ENCODE results near the gene HCAR2.
"Not testable (repeated sequence)": the region's sequence is repeated elsewhere in the genome, so short reads cannot be mapped to it uniquely, and the experiment has no call there.

The HCAR2 gene

DNA sequence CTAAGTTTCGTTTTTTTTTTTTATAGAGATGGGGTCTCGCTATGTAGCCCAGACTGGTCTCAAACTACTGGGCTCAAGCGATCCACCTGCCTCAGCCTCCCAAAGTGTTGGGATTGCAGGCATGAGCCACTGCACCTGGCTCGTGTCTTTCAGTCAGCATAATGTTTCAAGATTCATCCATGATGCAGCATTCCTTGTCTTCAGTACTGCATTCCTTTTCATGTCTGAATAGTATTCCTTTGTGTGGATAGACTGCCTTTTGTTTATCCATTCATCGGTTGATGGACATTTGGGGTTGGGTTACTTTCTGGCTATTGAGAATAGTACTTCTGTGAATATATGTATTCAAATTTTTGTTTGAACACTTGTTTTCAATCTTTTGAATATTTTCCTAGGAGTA, 37.4 kb downstream of the HCAR2 start:
- no peak for DNase-seq
- no peak for ATAC-seq

DNA sequence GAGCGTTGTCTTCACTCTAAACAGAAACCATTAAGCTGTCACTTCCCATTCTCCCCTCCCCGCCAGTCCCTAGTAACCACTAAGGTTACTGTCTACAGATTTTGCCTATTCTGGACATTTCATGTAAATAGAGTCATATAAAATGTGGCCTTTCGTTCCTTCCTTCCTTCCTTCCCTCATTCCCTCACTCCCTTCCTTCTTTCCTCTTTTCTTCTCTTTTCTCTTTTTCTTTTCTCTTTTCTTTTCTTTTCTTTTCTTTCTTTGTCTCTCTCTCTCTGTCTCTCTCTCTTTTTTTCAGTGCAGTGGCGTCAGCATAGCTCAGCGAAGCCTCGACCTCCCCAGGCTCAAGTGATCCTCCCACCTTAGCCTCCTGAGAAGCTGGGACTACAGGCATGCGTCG, 37.8 kb downstream of the HCAR2 start:
- ATAC-seq (no peak), DNase-seq (no peak)

DNA sequence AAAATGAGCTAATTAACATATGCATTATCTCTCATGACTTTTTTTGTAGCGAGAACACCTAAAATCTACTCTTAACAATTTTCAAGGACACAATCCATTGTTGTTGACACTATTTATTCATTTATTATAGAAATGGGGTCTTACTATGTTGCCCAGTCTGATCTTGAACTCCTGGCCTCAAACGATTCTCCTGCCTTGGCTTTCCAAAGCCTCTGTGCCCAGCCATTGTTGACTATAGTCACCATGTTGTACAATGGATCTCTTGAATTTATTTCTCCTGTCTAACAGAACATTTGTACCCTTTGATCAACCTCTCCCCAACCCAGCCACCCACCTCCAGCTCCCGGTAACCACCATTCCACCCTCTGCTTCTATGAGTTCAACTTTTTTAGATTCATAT, 41.2 kb downstream of the HCAR2 start:
- DNase-seq (no peak), ATAC-seq (no peak)

DNA sequence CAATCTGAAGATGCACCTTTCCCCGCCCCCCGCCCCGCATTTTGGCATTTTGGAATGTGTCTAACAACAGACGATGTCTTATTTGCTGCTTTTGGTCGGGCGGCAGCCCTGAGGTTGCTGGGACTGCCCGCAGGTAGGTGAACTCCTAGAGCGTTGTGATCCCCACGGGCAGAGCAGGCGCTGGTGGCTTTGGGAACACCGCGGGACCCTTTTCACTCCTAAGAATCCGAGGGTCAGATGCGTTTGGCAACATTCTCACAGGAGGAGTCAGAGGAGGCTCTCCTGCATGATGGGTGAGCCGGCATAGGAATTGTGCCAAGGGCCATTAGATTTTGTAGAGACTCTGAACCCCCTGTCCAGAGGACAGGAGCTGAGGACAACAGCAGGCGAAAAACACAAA, 41.9 kb downstream of the HCAR2 start:
- ATAC-seq, result no peak
- DNase-seq, result no peak

DNA sequence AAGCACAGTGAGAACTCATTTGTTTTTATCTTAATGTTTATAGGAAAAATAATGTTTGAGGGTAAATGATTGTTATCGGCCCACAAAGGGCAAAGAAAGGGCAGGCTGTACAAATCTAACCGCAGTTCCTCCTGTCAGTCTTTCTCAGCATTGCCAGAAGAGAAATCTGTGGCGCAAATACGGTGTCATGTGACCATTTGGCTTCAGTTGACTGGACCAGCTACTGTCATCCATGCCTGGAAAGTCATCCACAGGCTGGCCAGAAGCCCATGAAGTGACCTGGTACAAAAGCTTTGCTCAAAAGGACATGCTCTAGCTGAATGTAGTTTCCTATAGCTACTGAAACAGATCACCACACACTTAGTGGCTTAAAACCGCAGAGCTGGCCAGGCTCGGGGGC, 43.6 kb downstream of the HCAR2 start:
- ATAC-seq, result no peak
- no peak for DNase-seq

DNA sequence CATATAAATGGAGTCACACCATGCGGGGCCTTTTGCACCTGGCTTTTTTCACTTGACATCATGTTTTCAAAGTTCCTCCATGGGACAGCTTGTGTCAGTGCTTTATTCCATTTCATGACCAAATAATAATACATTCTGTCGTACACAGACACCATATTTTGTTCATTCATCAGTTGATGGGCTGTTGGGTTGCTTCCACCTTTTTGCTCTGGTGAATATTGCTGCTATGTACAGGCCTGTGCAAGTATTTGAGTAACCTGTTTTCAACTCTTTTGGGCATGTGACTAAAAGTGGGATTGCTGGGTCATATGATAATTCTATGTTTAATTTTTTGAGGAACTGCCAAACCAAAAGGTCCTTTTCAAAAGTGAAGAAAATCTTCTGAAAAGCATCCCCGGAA, 46.9 kb downstream of the HCAR2 start:
- ATAC-seq (no peak), DNase-seq (no peak)

DNA sequence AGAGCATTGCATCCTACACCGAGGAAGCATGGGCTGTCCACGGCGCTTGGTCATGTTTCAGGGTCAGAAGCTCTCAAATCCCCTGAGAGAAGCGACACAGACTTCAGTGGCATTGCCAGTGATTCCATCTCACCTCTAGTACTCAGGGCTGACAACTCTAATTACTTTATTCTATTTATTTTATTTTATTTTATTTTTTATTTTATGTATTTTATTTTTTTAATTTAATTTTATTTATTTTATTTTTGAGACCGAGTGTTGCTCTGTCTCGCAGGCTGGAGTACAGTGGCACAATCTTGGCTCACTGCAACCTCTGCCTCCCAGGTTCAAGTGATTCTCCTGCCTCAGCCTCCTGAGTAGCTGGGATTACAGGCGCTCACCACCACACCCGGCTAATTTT, 49.9 kb downstream of the HCAR2 start:
- ATAC-seq, DNase-seq: not testable (repeated sequence)

DNA sequence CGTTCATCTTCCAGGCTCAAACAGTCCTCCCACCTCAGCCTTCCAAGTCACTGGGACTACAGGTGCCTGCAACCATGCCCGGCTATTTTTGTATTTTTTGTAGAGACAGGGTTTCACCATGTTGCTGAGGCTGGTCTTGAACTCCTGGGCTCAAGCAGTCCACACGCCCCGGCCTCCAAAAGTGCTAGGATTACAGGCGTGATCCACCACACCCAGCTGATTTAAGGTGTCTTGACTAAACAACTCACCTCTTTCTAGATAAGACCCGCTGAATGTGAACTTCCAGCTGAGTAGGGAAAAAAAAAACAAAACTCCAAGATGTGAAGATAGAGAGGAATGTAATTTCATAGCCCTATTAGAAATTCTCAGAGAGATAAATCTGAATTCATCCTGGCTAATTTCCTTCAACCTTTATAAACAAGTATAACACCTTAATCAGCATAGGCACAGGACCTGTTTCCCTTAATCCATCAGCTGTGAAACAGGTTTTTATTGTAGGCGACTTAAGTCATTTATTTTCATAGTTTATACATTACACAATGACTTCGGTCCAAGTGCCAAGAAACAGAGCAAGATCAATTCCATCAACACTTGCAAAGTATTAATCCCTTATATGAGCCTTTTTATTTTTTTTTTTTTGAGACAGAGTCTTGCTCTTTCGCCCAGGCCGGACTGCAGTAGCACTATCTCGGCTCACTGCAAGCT, 51.5 kb downstream of the HCAR2 start:
- no peak for DNase-seq
- ATAC-seq, result no peak

Measured in stimulated activated naive CD8-positive, alpha-beta T cell treated with anti-CD3 and anti-CD28 coated beads, Interleukin-15, Interleukin-2, amounts not matched to agents 100 U/mL and 50 U/mL, for 24 hours (primary cell).